Neutrophil (primary cell): Measurements from ENCODE around the gene USP6NL.

ENCODE experiments used
- H3K27ac ChIP-seq: fragments of 200-600 bp; sonication (generic); 2 replicates; pipeline ENCODE4 v1.5.1; 2016; ENCODE audit warnings: mild to moderate bottlenecking, moderate library complexity
- H3K27me3 ChIP-seq: fragments of 200-600 bp; sonication (generic); 2 replicates; pipeline ENCODE4 v1.6.0; 2016; ENCODE audit warnings: mild to moderate bottlenecking
- H3K36me3 ChIP-seq: fragments of 200-600 bp; sonication (generic); 2 replicates; pipeline ENCODE4 v1.5.1; 2017
- H3K4me1 ChIP-seq, 2 experiments: fragments of 200-600 bp in 1 of 2; sonication (generic) in 1 of 2; 1 replicate in 1 of 2; 2 replicates in 1 of 2; pipeline versions ENCODE4 v1.5.1 to v1.6.1; 2013 to 2016; ENCODE audit warnings: low read depth in 1 of 2, low read length in 1 of 2, mild to moderate bottlenecking in 1 of 2, moderate library complexity in 1 of 2; ENCODE audit not compliant: control insufficient read depth in 1 of 2, insufficient read depth in 1 of 2
- H3K4me3 ChIP-seq, 2 experiments: fragments of 200-600 bp in 1 of 2; sonication (generic) in 1 of 2; 1 replicate in 1 of 2; 2 replicates in 1 of 2; pipeline ENCODE4 v1.5.1; 2013 to 2016; ENCODE audit warnings: low read depth in 1 of 2, low read length in 1 of 2, mild to moderate bottlenecking in 1 of 2, moderate library complexity in 1 of 2
- H3K9me3 ChIP-seq: fragments of 200-600 bp; sonication (generic); 2 replicates; pipeline ENCODE4 v1.5.1; 2016
- TF ChIP-seq, protein P1 (sequence below): fragments of 200-600 bp; sonication (generic); IDR thresholded peaks from 2 replicates; pipeline ENCODE4 v1.5.1; 2016; ENCODE audit warnings: antibody characterized with exemption

USP6NL gene

DNA sequence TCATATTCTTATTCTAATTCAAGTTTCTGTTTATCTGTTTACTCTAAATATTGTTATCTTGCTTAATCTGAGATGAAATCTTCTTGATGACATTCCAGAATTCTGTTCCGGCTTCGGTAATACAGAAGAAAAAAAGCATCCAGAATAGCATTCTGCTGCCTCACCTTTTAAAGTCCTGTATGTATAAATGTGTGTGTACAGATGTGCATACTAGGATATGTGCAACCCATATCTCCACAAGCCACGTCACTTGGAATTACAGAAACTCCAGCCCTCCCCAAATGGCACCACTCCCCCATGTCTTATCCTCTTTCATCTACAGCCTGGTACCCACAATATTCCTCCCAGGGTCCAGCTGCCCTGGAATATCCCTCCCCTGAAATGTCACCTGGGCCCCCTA lies 27.9 kb upstream of the USP6NL start:
- Histone ChIP-seq H3K9me3 (no peaks in the 10 kb centered on the region), H3K4me3 (no peak overlapping the region), H3K27ac (no peak overlapping the region), H3K36me3 (no peaks in the 10 kb centered on the region), H3K27me3 (peaks cover 13% of the 10 kb centered on the region), H3K4me1 (peaks cover 0 to 19% of the 10 kb centered on the region in 2 experiments)
- TF ChIP-seq, protein P1, sequence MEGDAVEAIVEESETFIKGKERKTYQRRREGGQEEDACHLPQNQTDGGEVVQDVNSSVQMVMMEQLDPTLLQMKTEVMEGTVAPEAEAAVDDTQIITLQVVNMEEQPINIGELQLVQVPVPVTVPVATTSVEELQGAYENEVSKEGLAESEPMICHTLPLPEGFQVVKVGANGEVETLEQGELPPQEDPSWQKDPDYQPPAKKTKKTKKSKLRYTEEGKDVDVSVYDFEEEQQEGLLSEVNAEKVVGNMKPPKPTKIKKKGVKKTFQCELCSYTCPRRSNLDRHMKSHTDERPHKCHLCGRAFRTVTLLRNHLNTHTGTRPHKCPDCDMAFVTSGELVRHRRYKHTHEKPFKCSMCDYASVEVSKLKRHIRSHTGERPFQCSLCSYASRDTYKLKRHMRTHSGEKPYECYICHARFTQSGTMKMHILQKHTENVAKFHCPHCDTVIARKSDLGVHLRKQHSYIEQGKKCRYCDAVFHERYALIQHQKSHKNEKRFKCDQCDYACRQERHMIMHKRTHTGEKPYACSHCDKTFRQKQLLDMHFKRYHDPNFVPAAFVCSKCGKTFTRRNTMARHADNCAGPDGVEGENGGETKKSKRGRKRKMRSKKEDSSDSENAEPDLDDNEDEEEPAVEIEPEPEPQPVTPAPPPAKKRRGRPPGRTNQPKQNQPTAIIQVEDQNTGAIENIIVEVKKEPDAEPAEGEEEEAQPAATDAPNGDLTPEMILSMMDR: no peak

GRCh38 chr10:11638055-11638698 lies 26.7 kb upstream of the USP6NL start:
- H3K27me3 ChIP-seq: peaks cover 13% of the 10 kb centered on the region
- TF ChIP-seq, protein P1: no peak
- H3K4me3 ChIP-seq: no peak overlapping the region
- H3K4me1 ChIP-seq: peaks cover 0 to 19% of the 10 kb centered on the region in 2 experiments
- no peak overlapping the region for H3K27ac ChIP-seq
- H3K36me3 ChIP-seq: no peaks in the 10 kb centered on the region
- no peaks in the 10 kb centered on the region for H3K9me3 ChIP-seq

GRCh38 chr10:11636697-11637303 lies 25.4 kb upstream of the USP6NL start:
- H3K4me1 ChIP-seq: peaks cover 0 to 12% of the 10 kb centered on the region in 2 experiments
- H3K27me3 ChIP-seq: peaks cover under 1% of the 10 kb centered on the region
- H3K4me3 ChIP-seq: no peak overlapping the region
- no peaks in the 10 kb centered on the region for H3K9me3 ChIP-seq
- TF ChIP-seq, protein P1: no peak
- no peak overlapping the region for H3K27ac ChIP-seq
- H3K36me3 ChIP-seq: no peaks in the 10 kb centered on the region

DNA sequence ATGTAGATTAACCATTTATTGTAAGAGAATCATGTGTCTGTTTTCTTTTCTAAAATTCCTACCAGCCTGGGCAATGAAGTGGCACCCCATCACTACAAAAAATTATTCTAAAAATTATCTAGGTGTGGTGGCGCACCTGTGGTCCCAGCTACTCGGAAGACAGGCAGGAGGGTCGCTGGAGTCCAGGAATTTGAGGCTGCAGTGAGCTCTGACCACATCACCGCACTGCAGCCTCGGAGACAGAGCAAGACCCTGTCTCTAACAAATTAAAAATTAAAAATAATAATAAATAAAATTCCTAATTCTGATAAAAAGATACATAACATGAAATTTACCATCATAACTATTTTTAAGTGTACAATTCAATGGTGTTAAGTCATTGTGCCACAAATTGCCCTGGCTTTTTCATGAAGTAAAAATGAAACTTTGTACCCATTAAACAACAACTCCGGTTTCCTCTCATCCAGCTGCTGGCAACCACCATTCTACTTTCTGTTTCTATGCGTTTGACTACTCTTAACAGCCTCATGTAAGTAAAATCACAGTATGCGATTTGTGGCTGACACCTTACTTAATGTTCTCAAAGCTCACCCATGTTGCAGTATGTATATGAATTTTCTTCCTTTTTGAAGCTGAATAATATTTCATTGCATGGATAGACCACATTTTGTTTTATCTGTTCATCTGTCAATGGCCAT lies 20.6 kb upstream of the USP6NL start:
- Histone ChIP-seq H3K27me3 (peaks cover 5% of the 10 kb centered on the region), H3K4me3 (no peak overlapping the region), H3K4me1 (no peaks in the 10 kb centered on the region), H3K36me3 (no peaks in the 10 kb centered on the region), H3K27ac (no peak overlapping the region), H3K9me3 (no peaks in the 10 kb centered on the region)
- TF ChIP-seq, protein P1: no peak

- H3K4me1 ChIP-seq: no peaks in the 10 kb centered on the region
- no peak overlapping the region for H3K4me3 ChIP-seq
- no peaks in the 10 kb centered on the region for H3K9me3 ChIP-seq
- no peaks in the 10 kb centered on the region for H3K36me3 ChIP-seq
- H3K27ac ChIP-seq: no peak overlapping the region
- H3K27me3 ChIP-seq: peaks cover 5% of the 10 kb centered on the region
- TF ChIP-seq, protein P1: no peak
These were observed 19.8 kb upstream of the USP6NL start for GRCh38 chr10:11631291-11631690.
